HL-60 (cell line): ENCODE measurements around the gene ARAP3.

Source experiments
- CTCF ChIP-seq: IDR thresholded peaks from one replicate; pipeline ENCODE4 v1.5.1; 2011; ENCODE audit warnings: low read length, control low read depth, inconsistent platforms; ENCODE audit not compliant: insufficient read depth
- REST ChIP-seq: IDR thresholded peaks from 2 replicates; pipeline ENCODE4 v1.6.1; 2012; ENCODE audit warnings: low read depth; ENCODE audit not compliant: insufficient replicate concordance

DNA sequence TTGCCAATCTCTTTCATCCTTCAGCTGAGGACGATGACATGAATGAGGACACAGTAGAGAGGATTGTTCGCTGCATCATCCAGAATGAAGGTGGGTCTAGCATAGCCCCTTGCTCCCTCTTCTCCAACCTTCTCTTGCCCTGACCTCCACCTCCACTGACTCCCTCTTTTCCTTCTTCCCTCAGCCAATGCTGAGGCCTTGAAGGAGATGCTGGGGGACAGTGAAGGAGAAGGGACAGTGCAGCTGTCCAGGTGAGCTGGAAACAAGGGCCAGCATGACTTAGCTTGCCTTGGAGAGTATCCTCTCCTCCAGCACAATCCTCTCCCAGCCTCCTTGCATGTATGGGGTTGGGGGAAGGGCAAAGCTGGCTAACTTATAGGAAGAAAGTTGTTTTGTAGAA lies 43.3 kb downstream of the ARAP3 start:
- TF ChIP-seq CTCF (no peak), REST (no peak)
